Spleen (tissue), 11 donors: Measurements from ENCODE around the gene SLC8B1. TPM values are rescaled to one million over a fixed set of nuclear protein-coding genes. Genes with fewer than 3 reads are reported as not detected.

Source experiments
- DNase-seq: peaks from one replicate; pipeline ENCODE4 v3.0.0-alpha.2; 2020
- H3K27ac ChIP-seq, 8 donors: fragments of 200-600 bp; sonication (generic) in 7 of 8; 1 replicate in 4 of 8; 2 replicates in 4 of 8; pipeline versions ENCODE4 v1.5.0 to v1.8.0; 2016 to 2021; ENCODE audit warnings: inconsistent platforms in 4 of 8, mild to moderate bottlenecking in 4 of 8, moderate library complexity in 1 of 8
- H3K27me3 ChIP-seq, 7 donors: fragments of 200-600 bp; sonication (generic) in 6 of 7; replicated peaks in 1 of 7; 1 replicate in 4 of 7; 2 replicates in 3 of 7; pipeline versions ENCODE4 v1.5.0 to v1.8.0; 2016 to 2021; ENCODE audit warnings: inconsistent platforms in 3 of 7, mild to moderate bottlenecking in 1 of 7
- H3K36me3 ChIP-seq, 6 donors: fragments of 200-600 bp; sonication (generic) in 5 of 6; 1 replicate in 4 of 6; 2 replicates in 2 of 6; pipeline versions ENCODE4 v1.5.0 to v1.8.0; 2016 to 2021; ENCODE audit warnings: inconsistent platforms in 2 of 6
- H3K4me1 ChIP-seq, 6 donors: fragments of 200-600 bp; sonication (generic) in 5 of 6; 1 replicate in 3 of 6; 2 replicates in 3 of 6; pipeline versions ENCODE4 v1.5.0 to v1.8.0; 2016 to 2021; ENCODE audit warnings: inconsistent platforms in 3 of 6
- H3K4me3 ChIP-seq, 8 donors: fragments of 200-600 bp; sonication (generic) in 7 of 8; 1 replicate in 4 of 8; 2 replicates in 4 of 8; pipeline versions ENCODE4 v1.5.0 to v1.8.0; 2016 to 2021; ENCODE audit warnings: inconsistent platforms in 4 of 8, mild to moderate bottlenecking in 4 of 8, moderate library complexity in 2 of 8
- H3K9me3 ChIP-seq, 8 donors: fragments of 200-600 bp; sonication (generic) in 7 of 8; 1 replicate in 4 of 8; 2 replicates in 4 of 8; pipeline versions ENCODE4 v1.5.0 to v1.8.0; 2016 to 2021; ENCODE audit warnings: inconsistent platforms in 4 of 8
- CTCF ChIP-seq, 11 experiments: fragments of 200-600 bp in 7 of 11; fragments of 450-650 bp in 4 of 11; sonication (generic) in 4 of 11; IDR thresholded peaks in 8 of 11; conservative IDR thresholded peaks in 3 of 11; 1 replicate in 7 of 11; 2 replicates in 4 of 11; pipeline versions ENCODE4 v1.4.0 to v1.8.0; 2016 to 2021; ENCODE audit warnings: antibody characterized with exemption in 11 of 11, inconsistent platforms in 4 of 11, mild to moderate bottlenecking in 1 of 11
- POLR2A ChIP-seq, 3 donors: fragments of 450-650 bp; IDR thresholded peaks; one replicate each; pipeline ENCODE4 v1.5.1; 2017; ENCODE audit warnings: antibody characterized with exemption in 3 of 3, mild to moderate bottlenecking in 1 of 3
- POLR2AphosphoS5 ChIP-seq, 3 donors: sonication (generic); formaldehyde crosslinking; IDR thresholded peaks; one replicate each; pipeline ENCODE4 v1.5.1; 2017; ENCODE audit warnings: antibody characterized with exemption in 3 of 3
- WGBS, 5 donors: extraction: QIAGEN DNeasy Blood & Tissue Kit in 3 of 5; methylation state at CpG; one replicate each; pipeline versions ENCODE4 v1.1.5 to v1.1.7; 2013 to 2018; 5-methylcytosine and 5-hydroxymethylcytosine counted together
- intact Hi-C: fragments of 100-400 bp; cut with DNase I; formaldehyde crosslinking; loops from one replicate; pipeline ENCODE4 v1.15.0; 2023; ENCODE audit warnings: low total_unique reads
- polyA plus RNA-seq, 3 donors: library from polyadenylated mRNA; stranded (reverse); fragments of 200-250 nt; gene quantifications; one replicate each; pipeline ENCODE4 v1.2.1, GENCODE V29; 2013
- total RNA-seq, 7 donors: library from RNA; depleted of rRNA in 3 of 7; stranded (reverse); fragments of >200 nt in 3 of 7; fragmentation: NEBNext Ultra II Directional in 4 of 7; extraction: Animal tissue kit (Norgen Biotek cat#: 25700) in 4 of 7; gene quantifications; one replicate each; pipeline versions ENCODE4 v1.1.0 to v1.2.1, GENCODE V29; 2016 to 2021
- donor health status: healthy with polysubstance abuse.
- donor health status: DM: no; HTN: no; CAD: no; lungs with moderate emphysema.
- donor health status: DM: no; HTN: no; CAD: no.
- donor health status: Bipolar disorder and iron deficiency.
- donor health status: healthy.
- donor health status: DM: no; HTN: no; CAD: no.
- donor health status: DM: yes; HTN: yes; CAD: no.

SLC8B1 gene
- total and polyA plus RNA-seq, 10 donors = 15.0 to 126 (median 71.1) TPM

GRCh38 chr12:113361574-113362370 lies 26.9 kb upstream of the SLC8B1 start:
- Histone ChIP-seq H3K4me1 (peaks cover 12 to 43% (median 24%) of the 10 kb centered on the region in 6 donors), H3K27me3 (no peaks in the 10 kb centered on the region), H3K4me3 (no peak overlapping the region), H3K9me3 (no peaks in the 10 kb centered on the region), H3K36me3 (peaks cover 0 to 19% (median 0%) of the 10 kb centered on the region in 6 donors), H3K27ac (peak overlapping the region in 1 of 8 donors; percentile 46)
- no peak for TF ChIP-seq POLR2AphosphoS5 (IDR thresholded peaks at IDR 0.05)
- TF ChIP-seq POLR2A (IDR thresholded peaks at IDR 0.05) = no peak
- no peak for TF ChIP-seq CTCF (IDR thresholded peaks at IDR 0.05 in 8 of 11, conservative IDR thresholded peaks at IDR 0.05 in 3 of 11)
- 51 to 80% (median 64%) methylated on average over 12 of the region's 12 CpGs for WGBS, 5 donors
- intact Hi-C loops = no loop called here
- DNase-seq = no peak

GRCh38 chr12:113359939-113360748 lies 25.2 kb upstream of the SLC8B1 start:
- TF ChIP-seq POLR2AphosphoS5 (IDR thresholded peaks at IDR 0.05) (no peak), POLR2A (IDR thresholded peaks at IDR 0.05) (no peak), CTCF (IDR thresholded peaks at IDR 0.05 in 8 of 11, conservative IDR thresholded peaks at IDR 0.05 in 3 of 11) (no peak)
- intact Hi-C loops = no loop called here
- peaks cover 12 to 46% (median 25%) of the 10 kb centered on the region in 6 donors for H3K4me1 ChIP-seq
- WGBS, 5 donors = 61 to 78% (median 67%) methylated on average over 9 of the region's 9 CpGs
- H3K27ac ChIP-seq = peak overlapping the region in 4 of 8 donors; percentile 87 to 92 (median 90)
- peaks cover 0 to 14% (median 0%) of the 10 kb centered on the region in 6 donors for H3K36me3 ChIP-seq
- H3K27me3 ChIP-seq = no peaks in the 10 kb centered on the region
- no peak for DNase-seq
- peak overlapping the region in 2 of 8 donors; percentile 80 to 94 for H3K4me3 ChIP-seq
- no peaks in the 10 kb centered on the region for H3K9me3 ChIP-seq

- Histone ChIP-seq H3K27ac (peak overlapping the region; percentile 78 to 92 (median 86)), H3K36me3 (peaks cover 0 to 7% (median 0%) of the 10 kb centered on the region in 6 donors), H3K9me3 (no peaks in the 10 kb centered on the region), H3K27me3 (no peaks in the 10 kb centered on the region), H3K4me3 (peak overlapping the region; percentile 65 to 94 (median 77)), H3K4me1 (peaks cover 12 to 46% (median 25%) of the 10 kb centered on the region in 6 donors)
- intact Hi-C loops = no loop called here
- TF ChIP-seq CTCF (IDR thresholded peaks at IDR 0.05 in 8 of 11, conservative IDR thresholded peaks at IDR 0.05 in 3 of 11) (no peak), POLR2AphosphoS5 (IDR thresholded peaks at IDR 0.05) (no peak)
- 49 to 61% (median 51%) methylated on average over 10 to 11 of the region's 11 CpGs for WGBS, 5 donors
- no peak for DNase-seq
Measured at GRCh38 chr12:113359133-113359938, 24.4 kb upstream of the SLC8B1 start.
